Heart left ventricle (tissue), 13 donors: ENCODE data around the gene MAST1.

Experiments used
- CTCF ChIP-seq, 12 donors: fragments of 200-600 bp; sonication (generic) in 4 of 12; IDR thresholded peaks; one replicate each; pipeline versions ENCODE4 v1.5.0 to v1.8.0; 2018 to 2022; ENCODE audit warnings: antibody characterized with exemption in 12 of 12, mild to moderate bottlenecking in 5 of 12
- POLR2A ChIP-seq, 2 donors: fragments of 450-650 bp; IDR thresholded peaks; one replicate each; pipeline ENCODE4 v1.6.1; 2017; ENCODE audit warnings: antibody characterized with exemption in 2 of 2, mild to moderate bottlenecking in 2 of 2, moderate library complexity in 2 of 2
- donor health status: ischemic (EF 13 %, LVEDD 7.1; RV severe dilation, severe dysfunction).
- donor health status: DM: no; HTN: yes; CAD: no.
- donor health status: DM: no; HTN: no; CAD: no.
- donor health status: ischemic (EF 25% LVEDD 6.9; RV normal size, moderate dysfunction).
- donor health status: ischemic (EF 25% LVEDD 5.7; RV mildly dilated, moderate dysfunction).
- donor health status: ischemic (EF 35%, LVEDD 5.7; RV mildly dilated, moderate dysfunction).
- donor health status: nonischemic (EF 11% LVEDD 7.7; RV severe dilation, severe dysfunction).
- donor health status: DM: yes; HTN: yes; CAD: no.
- donor health status: PGD.
- donor health status: ischemic (EF 29% LVEDD 5.4; RV normal size, mild dysfunction).
- donor health status: nonischemic (EF 23%, LVEDD 6.1; RV moderate dilation, normal function).

- TF ChIP-seq CTCF (IDR thresholded peaks at IDR 0.05): no peak
- no peak for TF ChIP-seq POLR2A (IDR thresholded peaks at IDR 0.05)
Measured at GRCh38 chr19:12884202-12884601, 45.9 kb downstream of the MAST1 start.
